G401.6 (cell line): ENCODE data around the gene SLC7A8.

Source experiments
- FAIRE-seq: peaks from 2 replicates; lab custom pipeline; 2012; peaks lifted over from hg19 to GRCh38; lab: Jason Lieb, UNC

SLC7A8 gene

GRCh38 chr14:23093991-23094665 lies 89.3 kb downstream of the SLC7A8 start:
- FAIRE-seq, result peak; percentile 13

DNA sequence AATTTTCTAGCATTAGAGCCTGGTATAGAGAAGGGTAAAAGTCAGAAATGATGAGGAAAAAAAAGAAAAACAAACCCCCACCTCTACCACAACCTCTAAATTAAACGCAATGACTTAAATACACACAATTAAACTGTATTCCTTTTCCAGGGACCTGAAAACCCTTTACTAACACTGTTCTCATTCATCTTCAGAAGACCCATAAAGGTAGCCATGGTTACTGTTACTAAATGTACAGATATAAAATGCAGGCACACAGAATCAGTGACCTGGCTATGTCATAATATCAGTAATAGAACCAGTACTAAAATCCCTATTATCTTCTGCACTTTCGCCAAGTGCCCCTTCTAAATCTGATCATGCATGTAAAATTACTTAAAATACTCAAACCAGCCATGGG lies 89.9 kb downstream of the SLC7A8 start:
- no peak for FAIRE-seq

DNA sequence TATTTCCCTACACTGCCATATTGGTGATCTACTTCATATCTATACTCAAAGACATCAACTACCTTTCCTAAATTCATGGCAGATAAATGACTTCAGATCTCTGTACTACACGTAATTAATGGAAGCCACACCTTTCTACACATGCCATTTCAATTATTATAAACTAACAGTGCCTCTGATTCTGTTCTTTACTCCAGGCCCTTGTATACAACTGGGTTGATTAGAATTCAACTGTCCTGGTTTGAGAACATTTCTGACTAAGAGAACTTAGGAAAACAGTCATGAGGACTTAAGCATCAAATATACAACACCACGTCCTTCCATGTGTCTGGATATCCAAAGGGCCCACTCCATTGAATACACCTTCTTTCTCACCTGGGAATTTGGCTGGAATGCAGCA lies 90.4 kb downstream of the SLC7A8 start:
- no peak for FAIRE-seq

DNA sequence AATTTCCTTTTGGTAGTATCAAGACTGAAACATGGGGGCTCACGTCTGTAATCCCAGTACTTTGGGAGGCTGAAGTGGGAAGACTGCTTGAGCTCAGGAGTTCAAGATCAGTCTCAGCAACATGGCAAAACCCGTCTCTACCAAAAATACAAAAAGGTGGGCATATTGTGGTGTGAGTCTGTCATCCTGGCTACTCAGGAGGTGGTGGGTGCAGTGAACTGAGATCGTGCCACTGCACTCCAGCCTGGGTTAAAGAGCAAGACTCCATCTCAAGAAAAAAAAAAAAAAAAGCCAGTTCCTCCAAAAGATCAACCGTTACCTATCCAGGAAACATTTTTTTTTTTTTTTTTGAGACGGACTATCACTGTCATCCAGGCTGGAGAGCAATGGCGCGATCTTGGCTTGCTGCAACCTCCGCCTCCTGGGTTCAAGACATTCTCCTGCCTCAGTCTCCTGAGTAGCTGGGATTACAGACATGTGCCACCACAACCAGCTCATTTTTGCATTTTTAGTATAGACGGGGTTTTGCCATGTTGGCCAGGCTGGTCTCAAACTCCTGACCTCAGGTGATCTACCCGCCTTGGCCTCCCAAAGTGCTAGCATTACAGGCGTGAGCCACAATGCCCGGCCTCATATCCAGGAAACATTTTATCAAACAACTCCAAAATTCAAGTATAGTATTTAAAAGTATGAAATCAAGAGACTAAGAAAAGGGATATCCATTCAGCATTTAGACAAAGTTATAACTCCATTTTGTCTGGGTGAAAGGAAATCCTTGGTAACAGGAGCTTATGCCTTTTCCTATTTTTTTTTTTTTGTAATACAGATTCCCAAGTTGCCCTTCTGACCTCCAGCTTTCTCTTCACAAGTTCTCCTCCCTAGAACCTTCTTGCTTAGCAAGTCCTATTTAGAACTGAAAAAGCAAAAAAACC lies 91.9 kb downstream of the SLC7A8 start:
- FAIRE-seq, result no peak

- no peak for FAIRE-seq
These were observed 93.2 kb downstream of the SLC7A8 start for GRCh38 chr14:23090254-23090636.

DNA sequence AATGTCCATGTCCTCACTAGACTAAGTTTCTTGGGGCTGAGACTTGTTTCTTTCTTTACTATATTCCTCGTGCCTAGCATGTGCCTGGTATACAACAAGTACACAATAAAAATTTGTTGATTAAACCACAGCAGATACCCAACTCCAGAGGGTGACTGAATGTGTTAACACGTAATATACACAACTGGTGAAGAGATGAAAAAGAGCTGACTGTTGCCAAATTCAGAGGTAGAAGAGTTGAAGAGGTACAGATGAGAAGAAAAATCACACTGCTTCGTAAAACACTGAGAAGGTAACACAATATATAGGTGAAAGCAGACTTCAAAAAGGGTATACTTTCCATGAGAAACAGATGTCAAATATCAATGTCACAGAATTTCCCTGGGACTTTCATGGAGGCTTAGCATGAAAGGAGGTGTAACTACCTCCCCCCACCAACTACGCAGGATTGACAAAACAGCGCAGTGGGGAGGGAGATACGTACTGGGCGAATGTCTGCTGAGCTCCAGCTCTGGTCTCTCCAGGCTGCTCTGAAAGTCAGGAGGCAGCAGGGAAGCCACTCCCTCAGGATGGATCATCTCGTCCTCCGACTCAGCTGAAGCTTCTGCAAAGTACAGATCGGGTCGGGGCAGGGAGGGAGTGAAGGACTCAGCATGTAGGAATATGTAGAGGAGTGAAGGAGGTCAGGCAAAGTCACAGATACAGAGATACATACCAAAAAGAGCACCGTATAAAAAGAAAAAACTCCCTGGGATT lies 93.8 kb downstream of the SLC7A8 start:
- FAIRE-seq, result no peak

- FAIRE-seq, result no peak
These were observed 96.9 kb downstream of the SLC7A8 start for GRCh38 chr14:23086565-23086964.

DNA sequence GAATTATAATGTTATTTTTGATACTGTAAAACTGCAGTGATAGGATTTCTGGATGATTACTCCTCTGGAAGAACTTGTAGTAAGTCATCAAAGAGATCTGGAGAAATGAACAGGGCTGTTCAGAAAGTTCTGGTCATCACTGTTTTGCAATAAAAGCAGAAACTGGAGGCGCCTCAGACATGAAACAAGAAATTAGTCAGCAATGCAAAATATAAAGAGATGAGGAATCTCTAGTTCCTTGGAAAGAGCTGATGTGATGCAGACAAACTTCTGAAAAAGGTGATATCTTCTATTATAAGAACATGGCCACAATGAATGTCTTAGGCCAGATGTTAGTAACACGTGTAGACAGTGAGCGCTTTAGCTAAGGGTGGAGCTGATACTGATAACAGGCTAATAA lies 98.0 kb downstream of the SLC7A8 start:
- FAIRE-seq, result no peak

- FAIRE-seq, result no peak
These were observed 103.0 kb downstream of the SLC7A8 start for GRCh38 chr14:23080474-23080873.

GRCh38 chr14:23079716-23080115 lies 103.7 kb downstream of the SLC7A8 start:
- no peak for FAIRE-seq

DNA sequence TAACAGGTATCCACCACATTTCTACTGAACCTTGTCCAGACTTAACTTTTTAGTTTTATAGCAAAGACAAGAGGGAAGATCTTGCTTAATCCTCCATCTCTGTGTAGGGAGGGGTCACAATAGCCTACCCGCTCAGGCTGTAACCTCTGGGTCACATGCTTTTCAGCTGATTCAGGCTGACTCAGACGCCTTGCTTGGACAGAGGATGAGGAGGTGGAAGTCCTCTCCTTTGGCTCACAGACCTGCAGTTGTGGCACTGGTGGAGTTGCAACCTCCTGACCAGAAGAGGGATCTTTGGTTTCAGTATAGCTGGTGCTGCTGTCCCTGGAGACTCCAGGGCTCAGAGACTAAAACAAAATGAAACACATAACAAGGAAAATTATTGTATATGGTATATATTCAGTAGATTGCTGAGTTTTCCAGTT lies 104.8 kb downstream of the SLC7A8 start:
- peak; percentile 82 for FAIRE-seq

DNA sequence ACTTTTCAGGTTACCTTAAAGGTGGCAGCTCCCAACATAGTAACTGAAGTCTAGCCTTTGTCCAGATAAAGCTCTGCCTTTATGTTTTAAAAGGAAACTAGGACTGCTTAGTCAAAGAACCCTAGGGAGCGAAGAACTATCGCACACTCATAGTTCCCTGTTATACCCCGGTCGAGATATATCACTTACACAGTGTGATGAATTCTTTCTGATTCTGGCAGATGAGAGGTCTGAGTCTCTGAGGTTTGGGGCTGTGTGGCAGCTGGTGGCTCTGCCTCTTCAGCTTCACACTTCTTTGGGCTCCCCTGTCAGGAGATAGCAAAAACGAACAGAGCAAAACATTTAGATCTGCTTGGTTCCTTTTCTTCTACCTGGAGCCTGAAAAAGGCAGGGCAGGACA lies 105.5 kb downstream of the SLC7A8 start:
- no peak for FAIRE-seq

GRCh38 chr14:23076785-23077408 lies 106.6 kb downstream of the SLC7A8 start:
- peak; percentile 86 for FAIRE-seq
